Activated CD4-positive, alpha-beta T cell treated with anti-CD3 and anti-CD28 coated beads for 36 hours (primary cell): ENCODE data around the gene IPMK. TPM values are rescaled to one million over a fixed set of nuclear protein-coding genes. Genes with fewer than 3 reads are reported as not detected.

Source experiments
- ATAC-seq: fragments of 200-7000 bp; cut with Tn5 transposase; one replicate; pipeline ENCODE4 v1.10.0; 2021; ENCODE audit warnings: mild to moderate bottlenecking, moderate library complexity
- CTCF ChIA-PET: fragments of 350-600 bp; sonication (Branson Sonifier 250); formaldehyde crosslinking; loops from one replicate; lab custom pipeline; 2021; ENCODE audit warnings: antibody characterized with exemption; lab: Charles Lee
- POLR2A ChIA-PET: fragments of 350-600 bp; sonication (Branson Sonifier 250); formaldehyde crosslinking; loops from one replicate; lab custom pipeline; 2021; ENCODE audit warnings: antibody characterized with exemption, inconsistent platforms; lab: Charles Lee
- DNase-seq: peaks from one replicate; pipeline ENCODE4 v3.0.0-alpha.2; 2020
- H3K27ac Mint-ChIP-seq: one replicate; pipeline ENCODE4 v1.8.0; 2021; ENCODE audit warnings: mixed read lengths
- H3K27me3 Mint-ChIP-seq: one replicate; pipeline ENCODE4 v1.8.0; 2021; ENCODE audit warnings: mixed read lengths
- H3K36me3 Mint-ChIP-seq: one replicate; pipeline ENCODE4 v1.8.0; 2021; ENCODE audit warnings: low read depth, mixed read lengths
- H3K4me1 Mint-ChIP-seq: one replicate; pipeline ENCODE4 v1.8.0; 2021; ENCODE audit warnings: mixed read lengths
- H3K4me3 Mint-ChIP-seq: one replicate; pipeline ENCODE4 v1.8.0; 2021; ENCODE audit warnings: mild to moderate bottlenecking, moderate library complexity, mixed read lengths
- H3K9me3 Mint-ChIP-seq: one replicate; pipeline ENCODE4 v1.8.0; 2021; ENCODE audit warnings: low read depth, mixed read lengths
- intact Hi-C, 2 experiments: fragments of 100-400 bp; cut with DNase I in 1 of 2; cut with micrococcal nuclease in 1 of 2; formaldehyde crosslinking; loops; one replicate each; pipeline versions ENCODE4 v1.14.2 to v1.15.1; 2022 to 2024; cut with DNase I, micrococcal nuclease
- total RNA-seq, 2 experiments: library from RNA; stranded (reverse); gene quantifications; one replicate each; pipeline ENCODE4 v1.2.3, GENCODE V29; 2021

IPMK gene
- total RNA-seq, 2 experiments from 2014 or later, result 7.1 to 8.1 TPM

- no peak overlapping the region for H3K27ac Mint-ChIP-seq
- no peaks in the 10 kb centered on the region for H3K27me3 Mint-ChIP-seq
- ChIA-PET POLR2A (no interaction called here), CTCF (interaction anchor here (0.6 to 1.0 kb wide), 2 partner anchors 69 to 739 kb away, joined by 3 to 4 read pairs; no protein-coding TSS in a partner anchor)
- H3K9me3 Mint-ChIP-seq, result no peaks in the 10 kb centered on the region
- no peaks in the 10 kb centered on the region for H3K4me1 Mint-ChIP-seq
- DNase-seq (no peak), ATAC-seq (no peak)
- H3K4me3 Mint-ChIP-seq, result no peak overlapping the region
- intact Hi-C loops, result no loop called here
- peaks cover 17% of the 10 kb centered on the region for H3K36me3 Mint-ChIP-seq
Observed at GRCh38 chr10:58220769-58221451, 46.8 kb downstream of the IPMK start.

- H3K4me1 Mint-ChIP-seq, result no peaks in the 10 kb centered on the region
- intact Hi-C loops, result loop anchor here in 1 of 2 experiments (5.0 kb wide), 1 partner anchor 42 kb away; no protein-coding TSS in a partner anchor
- no peak overlapping the region for H3K4me3 Mint-ChIP-seq
- ChIA-PET POLR2A (no interaction called here), CTCF (interaction anchor here (1.0 kb wide), 1 partner anchor 70 kb away, joined by 4 read pairs; no protein-coding TSS in a partner anchor)
- no peak for ATAC-seq
- peaks cover 17% of the 10 kb centered on the region for H3K36me3 Mint-ChIP-seq
- no peaks in the 10 kb centered on the region for H3K27me3 Mint-ChIP-seq
- no peak overlapping the region for H3K27ac Mint-ChIP-seq
- H3K9me3 Mint-ChIP-seq, result no peaks in the 10 kb centered on the region
- no peak for DNase-seq
Observed at GRCh38 chr10:58219875-58220274, 47.8 kb downstream of the IPMK start.

- peaks cover 2% of the 10 kb centered on the region for H3K9me3 Mint-ChIP-seq
- no peak overlapping the region for H3K27ac Mint-ChIP-seq
- H3K4me3 Mint-ChIP-seq, result no peak overlapping the region
- no peaks in the 10 kb centered on the region for H3K27me3 Mint-ChIP-seq
- peaks cover 10% of the 10 kb centered on the region for H3K4me1 Mint-ChIP-seq
- ChIA-PET CTCF (no interaction called here), POLR2A (no interaction called here)
- DNase-seq (no peak), ATAC-seq (no peak)
- H3K36me3 Mint-ChIP-seq, result peaks cover 24% of the 10 kb centered on the region
- intact Hi-C loops, result loop anchor here in 1 of 2 experiments (5.0 kb wide), 1 partner anchor 45 kb away; no protein-coding TSS in a partner anchor
Observed at GRCh38 chr10:58217612-58218011, 50.1 kb downstream of the IPMK start.

- ATAC-seq, result peak; percentile 57
- peaks cover 16% of the 10 kb centered on the region for H3K4me1 Mint-ChIP-seq
- ChIA-PET CTCF (interaction anchor here (0.7 kb wide), 1 partner anchor 35 kb away, joined by 3 read pairs; no protein-coding TSS in a partner anchor), POLR2A (no interaction called here)
- peak overlapping the region; percentile 40 for H3K27ac Mint-ChIP-seq
- DNase-seq, result no peak
- peaks cover 41% of the 10 kb centered on the region for H3K36me3 Mint-ChIP-seq
- no peaks in the 10 kb centered on the region for H3K27me3 Mint-ChIP-seq
- no peak overlapping the region for H3K4me3 Mint-ChIP-seq
- H3K9me3 Mint-ChIP-seq, result peaks cover 6% of the 10 kb centered on the region
- intact Hi-C loops, result no loop called here
Observed at GRCh38 chr10:58212622-58213021, 55.1 kb downstream of the IPMK start.

GRCh38 chr10:58210160-58210559 is 57.5 kb downstream of the IPMK start:
- intact Hi-C loops, result no loop called here
- no peak overlapping the region for H3K27ac Mint-ChIP-seq
- DNase-seq (no peak), ATAC-seq (no peak)
- peaks cover 41% of the 10 kb centered on the region for H3K36me3 Mint-ChIP-seq
- POLR2A ChIA-PET, result no interaction called here
- H3K4me1 Mint-ChIP-seq, result peaks cover 16% of the 10 kb centered on the region
- no peak overlapping the region for H3K4me3 Mint-ChIP-seq
- H3K9me3 Mint-ChIP-seq, result peaks cover 6% of the 10 kb centered on the region
- no peaks in the 10 kb centered on the region for H3K27me3 Mint-ChIP-seq
- CTCF ChIA-PET, result no interaction called here

GRCh38 chr10:58209669-58210068 is 58.0 kb downstream of the IPMK start:
- peaks cover 6% of the 10 kb centered on the region for H3K9me3 Mint-ChIP-seq
- CTCF ChIA-PET, result interaction anchor here (0.6 to 1.2 kb wide), 2 partner anchors 82 to 130 kb away, joined by 3 read pairs; no protein-coding TSS in a partner anchor
- DNase-seq (no peak), ATAC-seq (no peak)
- H3K27me3 Mint-ChIP-seq, result no peaks in the 10 kb centered on the region
- H3K4me3 Mint-ChIP-seq, result no peak overlapping the region
- peaks cover 16% of the 10 kb centered on the region for H3K4me1 Mint-ChIP-seq
- no peak overlapping the region for H3K27ac Mint-ChIP-seq
- POLR2A ChIA-PET, result no interaction called here
- intact Hi-C loops, result no loop called here
- peaks cover 36% of the 10 kb centered on the region for H3K36me3 Mint-ChIP-seq

- ChIA-PET POLR2A (no interaction called here), CTCF (interaction anchor here (1.7 kb wide), 1 partner anchor 93 kb away, joined by 6 read pairs; no protein-coding TSS in a partner anchor)
- no peak for DNase-seq
- Mint-ChIP-seq H3K27me3 (no peaks in the 10 kb centered on the region), H3K4me1 (no peaks in the 10 kb centered on the region), H3K27ac (no peak overlapping the region), H3K4me3 (no peak overlapping the region), H3K9me3 (peaks cover 4% of the 10 kb centered on the region), H3K36me3 (peaks cover 31% of the 10 kb centered on the region)
- no peak for ATAC-seq
- intact Hi-C loops, result no loop called here
Observed at GRCh38 chr10:58206251-58206650, 61.4 kb downstream of the IPMK start.

- CTCF ChIA-PET, result interaction anchor here (0.8 to 1.1 kb wide), 4 partner anchors 24 to 90 kb away, joined by 3 to 4 read pairs (median 3); no protein-coding TSS in a partner anchor
- no peak for ATAC-seq
Observed at GRCh38 chr10:58201704-58202103, 66.0 kb downstream of the IPMK start.

GRCh38 chr10:58189269-58189668 is 78.4 kb downstream of the IPMK start:
- DNase-seq, result no peak
- H3K4me1 Mint-ChIP-seq, result no peaks in the 10 kb centered on the region
- POLR2A ChIA-PET, result no interaction called here
- no peak overlapping the region for H3K4me3 Mint-ChIP-seq
- intact Hi-C loops, result no loop called here
- CTCF ChIA-PET, result interaction anchor here (0.8 to 3.4 kb wide), 4 partner anchors 12 to 514 kb away, joined by 3 to 16 read pairs (median 6); no protein-coding TSS in a partner anchor
- H3K27me3 Mint-ChIP-seq, result peaks cover 14% of the 10 kb centered on the region
- no peak overlapping the region for H3K27ac Mint-ChIP-seq
- no peak for ATAC-seq
- peaks cover 1% of the 10 kb centered on the region for H3K36me3 Mint-ChIP-seq
- no peaks in the 10 kb centered on the region for H3K9me3 Mint-ChIP-seq

More at GRCh38 chr10:58201704-58202103, 66.0 kb downstream of the IPMK start:
- Mint-ChIP-seq H3K4me1 (no peaks in the 10 kb centered on the region), H3K4me3 (no peak overlapping the region), H3K27me3 (no peaks in the 10 kb centered on the region), H3K36me3 (peaks cover 16% of the 10 kb centered on the region), H3K9me3 (no peaks in the 10 kb centered on the region), H3K27ac (no peak overlapping the region)
- no peak for DNase-seq
- intact Hi-C loops, result no loop called here
- POLR2A ChIA-PET, result no interaction called here

- ATAC-seq (no peak), DNase-seq (no peak)
- no peak overlapping the region for H3K4me3 Mint-ChIP-seq
- CTCF ChIA-PET, result interaction anchor here (0.8 kb wide), 1 partner anchor 107 kb away, joined by 5 read pairs; no protein-coding TSS in a partner anchor
- H3K27ac Mint-ChIP-seq, result no peak overlapping the region
- intact Hi-C loops, result no loop called here
- peaks cover 18% of the 10 kb centered on the region for H3K27me3 Mint-ChIP-seq
- no peaks in the 10 kb centered on the region for H3K4me1 Mint-ChIP-seq
- no peaks in the 10 kb centered on the region for H3K9me3 Mint-ChIP-seq
- POLR2A ChIA-PET, result no interaction called here
- no peaks in the 10 kb centered on the region for H3K36me3 Mint-ChIP-seq
Observed at GRCh38 chr10:58184120-58184670, 83.5 kb downstream of the IPMK start.

- no peak for ATAC-seq
- H3K4me1 Mint-ChIP-seq, result no peaks in the 10 kb centered on the region
- intact Hi-C loops, result no loop called here
- H3K27me3 Mint-ChIP-seq, result peaks cover 4% of the 10 kb centered on the region
- H3K9me3 Mint-ChIP-seq, result no peaks in the 10 kb centered on the region
- no peaks in the 10 kb centered on the region for H3K36me3 Mint-ChIP-seq
- H3K4me3 Mint-ChIP-seq, result no peak overlapping the region
- DNase-seq, result no peak
- no peak overlapping the region for H3K27ac Mint-ChIP-seq
- ChIA-PET POLR2A (no interaction called here), CTCF (interaction anchor here (6.1 kb wide), 1 partner anchor 112 kb away, joined by 152 read pairs; no protein-coding TSS in a partner anchor)
Observed at GRCh38 chr10:58180666-58181065, 87.0 kb downstream of the IPMK start.
